OCI-LY1 (cell line): ENCODE results near the gene HECW1.

ENCODE experiments used
- EZH2 ChIP-seq: fragments of 200-600 bp; sonication (generic), shearing (Covaris generic); IDR thresholded peaks from 2 replicates; pipeline ENCODE4 v1.8.0; 2017; ENCODE audit warnings: borderline replicate concordance, mixed run types, mild to moderate bottlenecking, antibody characterized with exemption, low read length, moderate library complexity, mixed read lengths
- TF ChIP-seq, protein P1 (sequence below): fragments of 200-600 bp; sonication (generic), shearing (Covaris generic); IDR thresholded peaks from 2 replicates; pipeline ENCODE4 v1.5.1; 2017; ENCODE audit warnings: mild to moderate bottlenecking, antibody characterized with exemption, low read length, moderate library complexity, mixed read lengths

DNA sequence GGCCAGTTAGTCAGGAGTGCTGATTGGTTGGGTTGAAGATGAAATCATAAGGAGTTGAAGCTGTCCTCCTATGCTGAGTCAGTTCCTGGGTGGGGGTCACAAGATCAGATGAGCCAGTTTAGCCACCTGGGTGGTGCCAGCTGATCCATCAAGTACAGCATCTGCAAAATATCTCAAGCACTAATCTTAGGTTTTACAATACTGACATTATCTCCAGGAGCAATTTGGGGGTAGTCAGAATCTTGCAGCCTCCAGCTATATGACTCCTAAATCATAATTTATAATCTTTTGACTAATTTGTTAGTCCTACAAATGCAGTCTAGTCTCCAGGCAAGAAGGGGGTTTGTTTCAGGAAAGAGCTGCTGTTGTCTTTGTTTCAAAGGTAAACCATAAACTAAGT, 286.4 kb downstream of the HECW1 start:
- TF ChIP-seq, protein P1, sequence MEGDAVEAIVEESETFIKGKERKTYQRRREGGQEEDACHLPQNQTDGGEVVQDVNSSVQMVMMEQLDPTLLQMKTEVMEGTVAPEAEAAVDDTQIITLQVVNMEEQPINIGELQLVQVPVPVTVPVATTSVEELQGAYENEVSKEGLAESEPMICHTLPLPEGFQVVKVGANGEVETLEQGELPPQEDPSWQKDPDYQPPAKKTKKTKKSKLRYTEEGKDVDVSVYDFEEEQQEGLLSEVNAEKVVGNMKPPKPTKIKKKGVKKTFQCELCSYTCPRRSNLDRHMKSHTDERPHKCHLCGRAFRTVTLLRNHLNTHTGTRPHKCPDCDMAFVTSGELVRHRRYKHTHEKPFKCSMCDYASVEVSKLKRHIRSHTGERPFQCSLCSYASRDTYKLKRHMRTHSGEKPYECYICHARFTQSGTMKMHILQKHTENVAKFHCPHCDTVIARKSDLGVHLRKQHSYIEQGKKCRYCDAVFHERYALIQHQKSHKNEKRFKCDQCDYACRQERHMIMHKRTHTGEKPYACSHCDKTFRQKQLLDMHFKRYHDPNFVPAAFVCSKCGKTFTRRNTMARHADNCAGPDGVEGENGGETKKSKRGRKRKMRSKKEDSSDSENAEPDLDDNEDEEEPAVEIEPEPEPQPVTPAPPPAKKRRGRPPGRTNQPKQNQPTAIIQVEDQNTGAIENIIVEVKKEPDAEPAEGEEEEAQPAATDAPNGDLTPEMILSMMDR = no peak
- no peak for TF ChIP-seq EZH2
